ENCODE results near the gene KIFC3. TPM values are rescaled to one million over a fixed set of nuclear protein-coding genes. Genes with fewer than 3 reads are reported as not detected.

The KIFC3 gene
- total and polyA plus RNA-seq, 2 of the 13 experiments (the other 11 are each of a cell fraction or from before 2014, with no cell fraction given): 42.1 to 45.3 TPM

- TF ChIP-seq ARID4A (CRISPR knock-in tag; IDR thresholded peaks at IDR 0.05; ENCODE audit: borderline replicate concordance) (peak; percentile 95), NR1H2 (CRISPR knock-in tag; IDR thresholded peaks at IDR 0.05; ENCODE audit: borderline replicate concordance, low read depth) (no peak), STAT5B (CRISPR knock-in tag; IDR thresholded peaks at IDR 0.05) (no peak), ZNF883 (CRISPR knock-in tag; IDR thresholded peaks at IDR 0.05; ENCODE audit: not compliant biosample characterization) (peak; percentile 36), CENPT (CRISPR knock-in tag; IDR thresholded peaks at IDR 0.05; ENCODE audit: low read depth) (no peak), ELF3 (CRISPR knock-in tag; IDR thresholded peaks at IDR 0.05) (peak; percentile 64), ZNF382 (CRISPR knock-in tag; IDR thresholded peaks at IDR 0.05; ENCODE audit: borderline replicate concordance) (no peak), HNRNPK (IDR thresholded peaks at IDR 0.05; ENCODE audit: low read depth, low read length, poor library complexity, severe bottlenecking) (no peak), NCOA1 (CRISPR knock-in tag; IDR thresholded peaks at IDR 0.05) (peak; percentile 97), ZNF773 (CRISPR knock-in tag; IDR thresholded peaks at IDR 0.05; ENCODE audit: borderline replicate concordance) (no peak), ZNF143 (CRISPR knock-in tag; IDR thresholded peaks at IDR 0.05) (no peak), MAZ (IDR thresholded peaks at IDR 0.05; ENCODE audit: borderline replicate concordance, low read depth, low read length) (peak; percentile 67; the same call in 1 of the 2 replicates), MAZ (CRISPR knock-in tag; IDR thresholded peaks at IDR 0.05; ENCODE audit: low read depth) (peak; percentile 66), UBTF (CRISPR knock-in tag; IDR thresholded peaks at IDR 0.05) (peak; percentile 95), KDM3A (CRISPR knock-in tag; IDR thresholded peaks at IDR 0.05; ENCODE audit: low read depth) (no peak; the same call in 1 of the 2 replicates), ATF5 (CRISPR knock-in tag; IDR thresholded peaks at IDR 0.05; ENCODE audit: low read depth) (no peak), THAP8 (CRISPR knock-in tag; IDR thresholded peaks at IDR 0.05; ENCODE audit: borderline replicate concordance) (0 out of 2 replicates have a peak, but pooled peaks have one; percentile 14), PREB (CRISPR knock-in tag; IDR thresholded peaks at IDR 0.05) (no peak)
Measured at GRCh38 chr16:57797526-57798266, 4.6 kb downstream of the KIFC3 start (continued).

Measured in HepG2 (cell line).